Activated CD4-positive, CD25-positive, alpha-beta regulatory T cell treated with anti-CD3 and anti-CD28 coated beads, Interleukin-2, amount 50 U/mL, for 24 hours (primary cell): ENCODE data around the gene NABP1.

ENCODE experiments used
- ATAC-seq, 2 donors: fragments of 150-1000 bp; cut with Tn5 transposase; one replicate each; pipeline ENCODE4 v1.10.0; 2021; ENCODE audit warnings: mild to moderate bottlenecking in 1 of 2, moderate library complexity in 1 of 2

Gene NABP1

DNA sequence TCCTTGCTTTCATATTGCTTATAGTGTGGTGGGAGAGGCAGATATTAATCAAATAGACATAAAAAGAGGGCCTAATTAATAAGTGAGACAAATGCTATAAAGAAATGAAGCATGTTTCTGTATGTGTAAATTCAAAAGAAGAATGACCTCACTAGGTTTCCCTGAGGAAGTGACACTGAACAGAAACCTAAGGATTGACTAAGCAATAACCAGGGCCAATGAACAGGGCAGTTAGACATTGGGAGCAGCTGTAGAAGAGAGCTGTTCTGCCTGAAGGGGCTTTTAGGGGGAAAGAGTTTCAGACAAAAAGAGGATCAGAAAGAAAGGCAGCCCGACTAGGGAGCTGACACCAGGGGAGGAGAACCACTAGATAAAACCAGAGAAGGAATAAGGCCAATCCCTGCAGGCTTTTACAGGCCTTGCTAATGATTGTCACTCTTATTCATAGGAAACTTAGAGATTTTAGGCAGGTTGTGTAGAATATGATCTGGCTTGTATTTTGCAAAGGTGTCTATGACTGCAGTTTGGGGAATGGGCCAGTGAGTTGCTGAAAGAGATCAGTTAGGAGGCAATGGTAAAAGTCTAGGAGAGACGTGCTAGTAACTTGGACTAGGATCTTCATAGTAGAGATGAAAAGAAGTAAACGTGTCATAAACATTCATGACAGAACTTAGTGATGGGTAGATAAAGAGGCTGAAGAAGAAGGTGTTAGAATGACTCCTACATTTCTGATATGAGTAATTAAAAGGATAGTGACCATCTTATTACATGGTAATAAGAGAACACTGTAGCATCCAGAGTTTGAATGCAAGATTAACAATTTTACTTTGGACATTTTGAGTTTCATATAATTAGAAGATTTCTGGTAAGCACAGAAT lies 26.8 kb upstream of the NABP1 start:
- peak; percentile 67 to 77 for ATAC-seq

DNA sequence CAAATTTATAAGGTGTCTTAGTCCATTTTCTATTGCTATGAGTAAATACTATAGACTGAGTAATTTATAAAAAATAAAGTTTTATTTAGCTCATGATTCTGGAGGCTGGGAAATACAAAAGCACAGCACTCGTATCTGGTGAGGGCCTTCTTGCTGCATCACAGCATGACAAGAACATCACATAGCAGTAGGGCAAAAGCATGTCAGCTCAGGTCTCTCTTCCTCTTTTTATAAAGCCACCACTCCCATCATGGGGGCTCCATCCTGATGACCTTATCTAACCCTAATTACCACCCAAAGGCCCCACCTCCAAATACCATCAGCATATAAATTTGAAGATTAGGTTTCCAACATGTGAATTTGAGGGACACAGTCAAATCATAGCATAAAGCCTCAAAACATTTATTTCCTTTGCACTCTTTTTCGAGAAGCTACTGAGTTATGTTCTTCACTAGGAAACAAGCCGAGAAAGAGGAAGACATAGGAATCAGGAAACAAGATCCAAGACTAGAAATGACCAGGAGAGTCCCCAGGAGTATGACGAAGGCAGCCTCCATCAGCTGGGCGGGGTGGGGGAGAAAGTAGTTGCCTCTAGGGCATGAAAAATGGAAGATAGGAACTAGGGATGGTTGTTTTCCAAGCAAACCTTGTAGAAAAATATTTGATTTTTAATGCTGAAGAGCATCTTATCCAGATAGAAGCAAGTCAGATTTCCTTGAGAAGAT lies 24.1 kb upstream of the NABP1 start:
- ATAC-seq, result no peak

DNA sequence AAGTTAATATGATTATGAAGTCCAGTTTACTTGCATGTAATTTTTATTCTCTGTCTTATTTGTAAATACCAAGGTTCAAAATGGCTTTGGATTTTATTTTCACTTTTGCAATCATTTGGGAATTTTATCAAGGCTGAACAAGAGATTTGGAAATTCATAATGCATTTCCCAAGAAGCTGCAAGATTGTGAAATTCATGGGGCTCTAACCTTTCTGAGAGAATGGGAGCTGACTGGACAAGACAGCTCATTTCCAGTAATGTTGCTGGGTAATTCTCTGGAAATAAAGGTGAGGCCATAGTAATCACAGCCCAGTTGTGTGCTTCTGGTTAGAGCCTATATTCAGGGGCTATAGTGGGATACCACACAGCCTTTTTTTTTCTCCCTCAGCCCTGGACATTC lies 21.5 kb upstream of the NABP1 start:
- ATAC-seq, result no peak

DNA sequence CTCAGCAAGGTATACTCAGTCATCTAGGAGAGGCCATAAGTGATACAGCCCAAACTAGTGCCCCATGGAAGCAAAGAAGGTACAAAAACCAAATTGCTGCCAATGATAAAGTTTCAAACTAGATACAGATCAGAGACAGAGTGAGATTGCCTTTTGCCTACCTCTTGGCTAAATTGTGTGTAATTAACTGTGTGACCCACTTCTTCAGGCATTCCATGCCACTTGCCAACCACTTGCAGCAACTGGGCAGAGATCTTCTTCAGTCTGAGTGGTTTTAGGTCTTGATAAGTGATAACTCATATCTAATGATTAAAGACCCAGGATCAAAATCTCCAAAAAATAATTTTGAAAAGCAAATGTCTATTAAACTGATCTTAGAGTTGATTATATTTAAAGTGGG lies 21.1 kb upstream of the NABP1 start:
- no peak for ATAC-seq

DNA sequence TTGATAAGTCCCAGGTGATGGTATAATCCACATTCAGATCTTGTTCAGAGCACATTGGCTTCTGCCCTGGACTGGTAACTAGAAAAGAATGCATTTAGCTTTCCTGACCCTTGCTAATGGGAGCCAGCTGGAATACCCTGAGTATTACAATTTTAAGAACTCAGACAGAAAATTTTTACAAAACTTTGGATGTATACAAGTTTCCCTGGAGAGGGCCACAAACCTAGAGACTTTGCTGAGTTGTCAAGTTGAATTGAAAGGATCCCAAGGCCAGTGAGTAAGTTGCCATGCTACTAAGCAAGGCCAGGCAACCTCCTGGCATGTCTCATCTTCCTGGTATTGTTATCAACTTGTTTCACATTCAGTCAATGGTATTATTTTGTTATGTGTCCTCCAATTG lies 20.0 kb upstream of the NABP1 start:
- ATAC-seq, result peak; percentile 25 to 60

DNA sequence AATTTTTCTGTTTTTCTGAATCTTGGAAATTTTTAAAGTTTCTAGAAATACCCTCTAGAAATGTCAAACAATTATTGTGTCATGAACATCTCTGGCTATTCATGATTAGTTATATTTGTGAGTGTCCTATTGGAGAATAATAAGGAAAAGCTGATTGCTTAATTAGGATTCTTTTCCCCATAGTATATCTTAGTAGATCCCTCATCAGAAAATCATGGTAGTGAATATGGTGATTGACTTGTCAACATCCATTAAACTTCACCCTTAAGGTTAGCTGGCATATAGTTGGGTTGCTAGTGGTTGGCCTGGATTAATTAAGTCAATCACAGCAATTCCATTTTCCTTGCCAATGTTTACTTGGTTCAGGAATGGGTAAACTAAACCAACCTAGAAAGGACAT lies 18.7 kb upstream of the NABP1 start:
- no peak for ATAC-seq

DNA sequence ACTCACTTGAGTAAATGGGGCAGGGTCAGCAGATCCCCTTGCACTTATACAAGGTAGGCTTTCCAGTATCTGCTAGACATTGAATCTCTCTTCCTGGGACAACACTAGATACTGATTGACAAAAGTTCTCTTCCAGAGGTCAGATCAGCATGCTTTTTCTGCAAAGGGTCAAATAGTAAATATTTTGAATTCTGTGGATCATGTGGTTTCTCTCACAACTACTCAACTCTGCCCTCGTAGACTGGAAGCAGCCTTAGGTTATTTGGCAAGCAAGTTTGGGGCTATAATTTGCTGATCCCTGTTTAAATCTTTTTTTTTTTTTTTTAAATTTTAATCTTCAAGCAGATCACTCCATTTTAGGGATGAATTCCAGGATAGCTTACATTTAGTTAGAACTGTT lies 17.4 kb upstream of the NABP1 start:
- no peak for ATAC-seq

DNA sequence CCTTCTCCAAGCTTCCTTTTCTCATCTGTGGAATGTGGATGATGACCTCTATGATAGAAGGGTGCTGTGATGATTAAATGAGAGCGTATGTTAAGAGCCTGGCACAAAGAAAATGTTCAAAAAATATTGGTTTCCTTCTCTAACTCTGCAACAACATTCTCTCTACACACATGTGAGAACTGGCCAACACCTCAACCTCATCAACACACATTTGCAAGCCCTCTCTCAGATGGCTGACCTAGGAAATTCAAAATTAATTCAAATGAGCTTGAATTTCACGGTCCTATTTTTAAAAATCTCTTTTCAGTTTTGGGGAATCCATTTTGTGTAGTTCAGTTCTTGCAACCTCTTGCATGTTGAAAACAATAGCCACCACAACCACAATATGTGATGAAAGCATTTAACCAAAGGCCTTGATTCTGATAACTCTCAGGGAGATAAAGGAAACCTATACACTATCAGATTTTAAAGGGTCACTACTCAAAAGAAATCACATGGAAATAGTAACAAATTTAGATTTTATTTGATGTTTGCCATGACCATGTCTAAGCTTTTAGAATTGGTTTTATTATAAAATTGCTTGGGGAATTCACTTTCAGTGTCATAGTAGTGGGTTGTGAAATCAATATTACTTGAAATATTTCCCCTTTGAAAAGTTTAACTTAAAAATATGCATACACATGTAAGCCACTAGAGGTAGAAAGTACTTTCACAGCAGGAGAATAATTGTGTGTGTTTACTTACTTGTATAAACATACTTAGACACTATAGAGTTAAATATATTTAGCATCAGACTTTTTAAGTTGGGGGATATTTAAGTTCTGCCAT lies 16.6 kb upstream of the NABP1 start:
- ATAC-seq, result no peak

DNA sequence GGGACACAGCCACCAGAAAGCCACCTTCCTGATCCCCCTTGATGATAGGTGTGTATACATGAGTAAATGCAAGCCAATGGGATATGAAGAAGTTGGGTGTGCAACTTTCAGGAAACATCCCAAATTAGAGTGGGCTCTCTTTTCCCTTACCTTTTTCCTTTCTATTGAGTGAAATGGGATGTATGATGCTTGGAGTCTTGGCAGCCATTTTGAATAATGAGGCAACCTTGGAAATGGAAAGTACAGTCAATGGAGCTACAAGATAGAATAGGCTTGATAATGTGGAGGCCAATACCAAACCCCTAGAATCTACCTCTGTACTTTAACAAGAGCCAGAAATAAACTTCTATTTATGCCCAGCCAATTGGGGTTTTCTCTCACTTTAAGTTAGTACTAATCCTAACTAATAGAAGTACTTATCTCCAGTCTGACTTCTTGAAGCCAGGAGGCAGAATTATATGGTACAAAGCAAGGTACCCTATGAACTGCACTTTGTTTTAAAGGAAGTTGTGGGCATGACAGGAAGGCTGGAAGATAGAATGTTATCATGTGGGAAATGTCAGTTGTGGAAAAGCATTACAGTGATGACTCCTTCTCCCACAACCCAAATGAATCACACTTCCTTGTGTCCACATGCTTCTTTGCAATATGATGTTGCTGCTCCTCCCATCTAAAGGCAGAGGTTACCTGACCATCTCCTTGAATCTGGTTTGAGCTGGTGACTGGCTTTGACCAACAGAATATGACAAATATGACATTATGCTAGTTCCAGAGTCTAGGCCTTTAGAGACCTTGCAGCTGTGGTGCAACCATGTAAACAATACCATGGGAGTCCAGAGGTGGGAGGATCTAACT lies 12.9 kb upstream of the NABP1 start:
- ATAC-seq, result no peak

DNA sequence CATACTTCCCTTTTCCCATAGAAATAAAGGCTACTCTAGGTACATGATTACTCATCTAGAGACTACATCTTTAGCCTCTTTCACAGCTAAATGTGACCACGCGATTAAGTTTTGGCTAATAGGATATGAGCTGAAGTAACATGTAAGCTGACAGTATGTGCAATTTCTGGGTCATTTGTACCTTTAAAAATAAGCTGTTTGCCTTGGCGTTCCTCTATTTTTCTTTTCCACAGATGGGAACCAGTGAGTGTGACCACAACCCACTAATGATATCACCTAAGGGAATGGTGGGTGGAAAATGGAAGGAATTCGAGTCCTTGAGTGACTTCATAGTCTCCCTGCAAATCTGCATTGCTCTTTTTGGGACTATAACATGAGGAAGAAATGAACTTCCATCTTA lies 11.7 kb upstream of the NABP1 start:
- ATAC-seq, result no peak

DNA sequence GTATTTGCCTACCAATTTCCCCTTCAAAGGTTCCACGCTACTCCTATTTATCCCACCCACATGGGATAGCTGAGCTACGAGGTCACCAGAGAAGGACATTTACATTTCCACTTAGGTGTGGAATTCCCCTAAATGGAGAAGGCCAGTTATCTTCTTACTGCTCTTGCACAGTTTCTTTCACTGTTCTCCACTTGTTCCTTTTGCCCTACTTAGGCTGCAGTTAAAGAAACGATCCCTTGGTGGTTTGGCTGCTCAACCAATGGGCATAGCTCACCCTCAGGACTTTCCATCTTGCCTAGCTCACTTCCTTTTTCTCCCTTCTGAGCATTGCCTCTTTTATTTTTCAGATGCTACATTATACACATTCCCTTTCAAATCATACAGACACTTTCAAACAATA lies 11.2 kb upstream of the NABP1 start:
- ATAC-seq, result peak; percentile 46 to 60

DNA sequence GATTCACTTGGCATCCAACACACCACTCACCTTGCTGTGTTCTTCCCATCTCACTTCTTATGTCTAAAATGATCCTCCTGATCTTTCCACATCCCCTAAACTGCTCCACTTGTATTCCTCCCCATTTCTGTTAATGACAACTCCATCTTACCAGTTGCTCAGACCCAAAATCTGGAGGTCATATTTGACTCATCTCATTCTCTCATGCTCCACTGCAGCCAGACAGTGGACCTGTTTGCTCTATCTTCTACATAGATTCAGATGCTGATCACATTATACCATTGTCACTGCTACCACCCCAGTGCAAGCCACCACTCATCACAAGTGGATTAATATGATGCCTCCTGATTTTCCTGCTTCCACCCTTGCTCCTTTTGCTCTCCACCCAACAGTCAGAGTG lies 7.9 kb upstream of the NABP1 start:
- ATAC-seq, result no peak

DNA sequence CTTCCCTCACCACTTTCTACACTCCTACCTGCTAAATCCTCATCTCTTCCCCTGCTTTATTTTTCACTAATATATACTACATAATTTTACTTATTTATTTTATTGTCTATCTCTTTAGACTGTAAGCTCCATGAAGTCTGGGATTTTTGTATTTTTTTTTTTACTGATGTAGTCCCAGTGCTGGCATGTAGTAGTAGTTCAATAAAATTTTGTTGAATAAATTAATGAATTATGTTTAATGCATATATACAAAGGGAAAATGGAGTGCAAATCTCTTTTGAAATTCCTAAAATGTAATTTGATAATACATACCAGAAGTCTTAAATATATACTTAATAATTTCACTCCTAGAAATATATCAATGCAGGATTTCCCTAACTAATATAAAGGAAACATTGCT lies 7.1 kb upstream of the NABP1 start:
- ATAC-seq, result no peak

DNA sequence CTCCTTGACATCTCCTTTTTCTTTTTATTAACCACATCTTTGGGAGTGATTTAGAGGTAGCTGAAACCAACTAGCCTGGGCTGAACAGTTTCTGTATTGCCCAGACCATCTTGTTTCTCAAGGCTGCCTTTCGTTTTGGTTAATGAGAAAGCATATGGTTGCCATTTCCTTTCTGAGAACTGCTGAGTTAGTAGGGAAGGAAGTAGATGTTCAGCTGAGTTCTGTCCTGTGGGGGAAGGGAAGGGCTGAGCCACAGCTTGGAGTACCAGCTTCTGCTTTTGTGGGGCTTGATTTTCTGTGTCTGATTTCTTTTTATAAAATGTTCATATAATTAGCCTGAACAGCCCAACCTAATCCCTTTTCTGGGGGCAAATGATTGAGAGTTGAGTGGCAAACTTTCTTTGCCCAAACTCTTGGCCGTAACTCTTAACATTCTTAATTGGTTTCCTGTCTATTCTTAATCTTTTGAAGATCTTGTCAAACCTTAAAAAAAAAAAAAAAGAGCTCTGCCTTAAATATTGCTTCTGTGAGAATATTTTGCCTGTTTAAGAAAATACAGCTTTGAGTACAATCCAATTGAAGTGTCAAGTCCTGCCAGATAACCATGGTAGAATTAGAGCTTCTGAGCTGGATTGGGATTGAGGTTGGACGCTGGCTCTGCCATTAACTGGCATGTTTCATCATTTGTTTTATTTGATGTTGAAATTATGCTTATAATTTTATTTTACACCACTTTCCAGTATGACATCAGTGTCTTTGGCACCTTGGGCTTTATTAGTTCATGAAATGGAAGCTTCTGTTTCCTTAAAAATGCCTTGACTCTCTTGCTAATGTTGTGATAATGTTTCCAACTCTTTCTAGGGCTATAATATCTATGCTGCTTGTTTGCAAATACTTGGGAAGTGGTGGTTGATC lies 1.9 kb upstream of the NABP1 start:
- ATAC-seq, result peak; percentile 30 to 34

DNA sequence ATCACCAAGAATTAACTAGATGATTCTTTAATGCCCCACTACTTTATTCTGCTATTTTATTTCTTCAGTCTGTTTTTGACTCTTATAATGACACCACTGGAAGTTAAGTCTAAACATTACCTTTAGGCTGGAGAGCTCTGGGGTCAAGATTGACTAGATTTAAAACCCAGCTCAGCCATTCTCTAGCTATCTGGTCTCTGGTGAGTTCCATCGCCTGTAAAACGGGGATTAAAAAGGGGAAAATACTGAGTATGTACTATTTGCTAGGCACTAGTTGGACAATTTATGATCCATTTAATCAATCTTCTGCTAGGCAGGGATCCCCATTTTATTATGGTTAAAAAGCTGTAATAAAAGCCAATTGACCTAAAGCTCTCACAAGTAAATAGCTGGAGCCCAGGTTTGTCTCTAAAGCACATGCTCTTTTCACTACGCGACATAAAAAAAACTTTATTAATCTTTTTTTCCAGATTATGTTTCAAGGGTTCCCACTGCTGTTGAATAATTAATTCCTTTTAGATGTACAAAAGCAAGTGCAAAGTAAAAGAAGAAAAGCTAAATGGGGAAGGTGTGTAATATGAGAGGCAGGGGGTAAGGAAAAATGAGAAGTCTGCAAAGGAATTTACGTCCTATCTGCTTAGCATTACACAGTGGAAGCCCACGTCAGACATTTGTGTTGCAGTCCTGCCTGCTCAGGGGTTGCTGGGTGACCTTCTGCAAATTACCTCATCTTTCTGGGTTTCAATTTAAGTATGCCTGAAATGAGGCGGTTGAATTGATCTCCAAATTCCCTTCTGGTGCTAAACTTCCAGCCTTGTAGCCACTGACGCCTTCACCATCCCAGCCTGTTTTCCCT lies 918 bp upstream of the NABP1 start:
- ATAC-seq, result peak; percentile 39 to 47

DNA sequence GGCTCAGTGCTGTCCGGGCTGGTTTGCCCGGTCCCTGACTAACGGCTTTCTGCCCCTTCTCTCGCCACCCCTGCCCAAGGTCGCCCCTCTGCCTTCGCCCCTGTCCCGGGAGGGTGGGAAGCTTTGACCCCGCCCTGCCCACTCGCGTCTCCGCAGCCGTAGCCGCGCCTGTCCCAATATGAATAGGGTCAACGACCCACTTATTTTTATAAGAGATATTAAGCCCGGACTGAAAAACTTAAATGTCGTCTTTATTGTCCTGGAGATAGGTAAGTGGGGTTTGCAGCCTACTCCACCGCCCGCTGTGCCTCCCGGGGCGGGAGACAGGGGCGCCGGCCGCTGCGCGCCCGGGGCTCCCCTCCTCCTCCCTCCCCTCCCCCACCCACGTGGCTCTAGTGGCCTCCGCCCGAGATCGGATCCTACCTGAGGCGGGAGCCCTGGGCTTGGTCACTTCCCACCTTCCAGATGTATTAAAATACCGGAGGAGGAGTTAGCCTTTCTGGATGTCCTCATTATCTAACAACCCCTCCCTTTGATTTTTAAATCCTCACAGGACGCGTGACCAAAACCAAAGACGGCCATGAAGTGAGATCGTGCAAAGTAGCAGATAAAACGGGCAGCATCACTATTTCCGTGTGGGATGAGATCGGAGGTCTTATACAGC lies 633 bp downstream of the NABP1 start:
- ATAC-seq, result peak; percentile 0 to 6

DNA sequence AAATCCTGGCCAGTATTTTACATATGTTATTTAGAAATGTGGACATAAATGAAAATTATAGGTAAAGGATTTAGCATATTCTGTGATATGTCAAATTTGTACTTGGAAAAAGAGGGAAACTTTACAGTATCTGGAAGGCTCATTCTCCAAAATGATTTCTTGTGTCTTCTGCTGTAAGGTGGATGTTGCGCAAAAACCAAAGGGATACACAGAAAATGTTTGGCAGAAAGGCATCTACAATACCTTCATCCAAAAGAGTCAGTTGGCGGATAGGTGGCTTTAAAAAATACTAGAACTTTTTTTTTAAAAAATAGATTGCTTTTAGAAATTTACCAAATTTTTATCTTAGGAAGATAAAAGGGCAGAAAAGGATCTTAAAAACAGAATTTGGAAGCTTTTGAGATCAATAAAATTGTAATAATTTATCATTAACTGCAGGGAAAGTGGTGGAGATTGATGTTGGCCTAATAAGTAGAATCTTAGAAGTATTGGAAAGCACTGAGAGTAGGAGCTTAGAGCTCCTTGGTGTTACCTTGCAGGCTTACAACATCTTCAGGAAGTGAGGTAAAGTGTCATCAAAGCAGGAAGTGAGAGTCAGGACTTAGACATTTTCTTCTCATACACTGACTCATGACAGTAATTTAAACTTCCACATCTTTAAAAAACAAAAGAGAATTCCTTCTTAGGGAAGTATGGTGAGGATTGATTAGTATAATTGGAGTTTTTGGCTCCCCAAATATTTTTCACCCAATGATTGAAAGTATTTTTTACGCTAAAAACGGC lies 2.1 kb downstream of the NABP1 start:
- ATAC-seq, result peak; percentile 11 to 14

DNA sequence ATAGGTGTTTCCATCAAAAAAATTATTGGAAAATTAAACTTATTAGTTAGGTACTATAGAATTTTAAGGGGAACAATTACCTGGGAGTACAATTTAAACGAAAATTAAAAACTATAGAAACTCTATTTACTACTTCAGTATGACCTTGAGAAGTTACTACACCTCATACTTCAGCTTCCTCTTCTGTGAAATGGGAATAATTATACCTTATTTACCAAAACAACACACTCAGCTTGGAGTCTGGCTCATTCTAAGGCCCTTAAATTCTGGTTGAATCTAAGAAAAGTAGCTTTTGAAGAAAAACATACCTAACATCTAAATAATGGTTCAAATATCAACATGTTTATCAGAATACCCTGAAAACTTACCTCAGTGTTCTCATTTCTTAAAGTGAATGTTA lies 2.7 kb downstream of the NABP1 start:
- ATAC-seq, result no peak

DNA sequence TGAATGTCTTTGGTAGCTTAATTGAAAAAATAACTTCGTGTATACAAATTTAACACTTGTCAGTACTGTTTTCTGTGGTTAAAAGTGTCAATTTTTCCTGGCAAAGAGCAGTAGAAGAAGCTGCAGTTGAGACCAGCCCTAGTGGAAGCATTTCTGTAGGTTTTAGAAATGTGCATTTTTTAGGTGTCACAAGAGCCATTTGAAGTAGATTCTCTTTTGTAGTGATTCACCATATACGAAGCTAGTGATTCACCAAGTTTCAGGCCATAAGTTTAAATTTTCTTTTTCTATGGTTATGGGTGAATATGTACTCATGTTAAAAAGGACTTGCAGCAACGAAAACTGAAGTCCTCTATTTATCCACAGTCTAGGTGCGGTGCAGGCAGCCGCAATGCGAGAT lies 4.2 kb downstream of the NABP1 start:
- peak; percentile 7 to 34 for ATAC-seq
